ENCODE results near the gene PPP1R1A.

GRCh38 chr12:54634795-54635194 lies 46.3 kb upstream of the PPP1R1A start, which contains the start of gene LACRT:
- TF ChIP-seq, protein P1, sequence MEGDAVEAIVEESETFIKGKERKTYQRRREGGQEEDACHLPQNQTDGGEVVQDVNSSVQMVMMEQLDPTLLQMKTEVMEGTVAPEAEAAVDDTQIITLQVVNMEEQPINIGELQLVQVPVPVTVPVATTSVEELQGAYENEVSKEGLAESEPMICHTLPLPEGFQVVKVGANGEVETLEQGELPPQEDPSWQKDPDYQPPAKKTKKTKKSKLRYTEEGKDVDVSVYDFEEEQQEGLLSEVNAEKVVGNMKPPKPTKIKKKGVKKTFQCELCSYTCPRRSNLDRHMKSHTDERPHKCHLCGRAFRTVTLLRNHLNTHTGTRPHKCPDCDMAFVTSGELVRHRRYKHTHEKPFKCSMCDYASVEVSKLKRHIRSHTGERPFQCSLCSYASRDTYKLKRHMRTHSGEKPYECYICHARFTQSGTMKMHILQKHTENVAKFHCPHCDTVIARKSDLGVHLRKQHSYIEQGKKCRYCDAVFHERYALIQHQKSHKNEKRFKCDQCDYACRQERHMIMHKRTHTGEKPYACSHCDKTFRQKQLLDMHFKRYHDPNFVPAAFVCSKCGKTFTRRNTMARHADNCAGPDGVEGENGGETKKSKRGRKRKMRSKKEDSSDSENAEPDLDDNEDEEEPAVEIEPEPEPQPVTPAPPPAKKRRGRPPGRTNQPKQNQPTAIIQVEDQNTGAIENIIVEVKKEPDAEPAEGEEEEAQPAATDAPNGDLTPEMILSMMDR (conservative IDR thresholded peaks at IDR 0.05; ENCODE audit: low read depth in 2 of 2), result no peak
- TF ChIP-seq EZH2 (IDR thresholded peaks at IDR 0.05; ENCODE audit: low read depth, unreplicated experiment) (no peak), ZNF331 (CRISPR knock-in tag; IDR thresholded peaks at IDR 0.05; ENCODE audit: low read depth) (no peak), CREB1 (CRISPR knock-in tag; IDR thresholded peaks at IDR 0.05; ENCODE audit: low read depth) (no peak), EZH2phosphoT487 (IDR thresholded peaks at IDR 0.05; ENCODE audit: unreplicated experiment) (no peak), POLR2AphosphoS5 (IDR thresholded peaks at IDR 0.05; ENCODE audit: low read depth) (no peak), NANOG (IDR thresholded peaks at IDR 0.05; ENCODE audit: borderline replicate concordance) (no peak), STAT1 (IDR thresholded peaks at IDR 0.05; ENCODE audit: unreplicated experiment) (no peak), JUNB (IDR thresholded peaks at IDR 0.05; ENCODE audit: unreplicated experiment) (no peak), ZNF114 (CRISPR knock-in tag; IDR thresholded peaks at IDR 0.05) (no peak)
- TF ChIP-seq, protein P2, sequence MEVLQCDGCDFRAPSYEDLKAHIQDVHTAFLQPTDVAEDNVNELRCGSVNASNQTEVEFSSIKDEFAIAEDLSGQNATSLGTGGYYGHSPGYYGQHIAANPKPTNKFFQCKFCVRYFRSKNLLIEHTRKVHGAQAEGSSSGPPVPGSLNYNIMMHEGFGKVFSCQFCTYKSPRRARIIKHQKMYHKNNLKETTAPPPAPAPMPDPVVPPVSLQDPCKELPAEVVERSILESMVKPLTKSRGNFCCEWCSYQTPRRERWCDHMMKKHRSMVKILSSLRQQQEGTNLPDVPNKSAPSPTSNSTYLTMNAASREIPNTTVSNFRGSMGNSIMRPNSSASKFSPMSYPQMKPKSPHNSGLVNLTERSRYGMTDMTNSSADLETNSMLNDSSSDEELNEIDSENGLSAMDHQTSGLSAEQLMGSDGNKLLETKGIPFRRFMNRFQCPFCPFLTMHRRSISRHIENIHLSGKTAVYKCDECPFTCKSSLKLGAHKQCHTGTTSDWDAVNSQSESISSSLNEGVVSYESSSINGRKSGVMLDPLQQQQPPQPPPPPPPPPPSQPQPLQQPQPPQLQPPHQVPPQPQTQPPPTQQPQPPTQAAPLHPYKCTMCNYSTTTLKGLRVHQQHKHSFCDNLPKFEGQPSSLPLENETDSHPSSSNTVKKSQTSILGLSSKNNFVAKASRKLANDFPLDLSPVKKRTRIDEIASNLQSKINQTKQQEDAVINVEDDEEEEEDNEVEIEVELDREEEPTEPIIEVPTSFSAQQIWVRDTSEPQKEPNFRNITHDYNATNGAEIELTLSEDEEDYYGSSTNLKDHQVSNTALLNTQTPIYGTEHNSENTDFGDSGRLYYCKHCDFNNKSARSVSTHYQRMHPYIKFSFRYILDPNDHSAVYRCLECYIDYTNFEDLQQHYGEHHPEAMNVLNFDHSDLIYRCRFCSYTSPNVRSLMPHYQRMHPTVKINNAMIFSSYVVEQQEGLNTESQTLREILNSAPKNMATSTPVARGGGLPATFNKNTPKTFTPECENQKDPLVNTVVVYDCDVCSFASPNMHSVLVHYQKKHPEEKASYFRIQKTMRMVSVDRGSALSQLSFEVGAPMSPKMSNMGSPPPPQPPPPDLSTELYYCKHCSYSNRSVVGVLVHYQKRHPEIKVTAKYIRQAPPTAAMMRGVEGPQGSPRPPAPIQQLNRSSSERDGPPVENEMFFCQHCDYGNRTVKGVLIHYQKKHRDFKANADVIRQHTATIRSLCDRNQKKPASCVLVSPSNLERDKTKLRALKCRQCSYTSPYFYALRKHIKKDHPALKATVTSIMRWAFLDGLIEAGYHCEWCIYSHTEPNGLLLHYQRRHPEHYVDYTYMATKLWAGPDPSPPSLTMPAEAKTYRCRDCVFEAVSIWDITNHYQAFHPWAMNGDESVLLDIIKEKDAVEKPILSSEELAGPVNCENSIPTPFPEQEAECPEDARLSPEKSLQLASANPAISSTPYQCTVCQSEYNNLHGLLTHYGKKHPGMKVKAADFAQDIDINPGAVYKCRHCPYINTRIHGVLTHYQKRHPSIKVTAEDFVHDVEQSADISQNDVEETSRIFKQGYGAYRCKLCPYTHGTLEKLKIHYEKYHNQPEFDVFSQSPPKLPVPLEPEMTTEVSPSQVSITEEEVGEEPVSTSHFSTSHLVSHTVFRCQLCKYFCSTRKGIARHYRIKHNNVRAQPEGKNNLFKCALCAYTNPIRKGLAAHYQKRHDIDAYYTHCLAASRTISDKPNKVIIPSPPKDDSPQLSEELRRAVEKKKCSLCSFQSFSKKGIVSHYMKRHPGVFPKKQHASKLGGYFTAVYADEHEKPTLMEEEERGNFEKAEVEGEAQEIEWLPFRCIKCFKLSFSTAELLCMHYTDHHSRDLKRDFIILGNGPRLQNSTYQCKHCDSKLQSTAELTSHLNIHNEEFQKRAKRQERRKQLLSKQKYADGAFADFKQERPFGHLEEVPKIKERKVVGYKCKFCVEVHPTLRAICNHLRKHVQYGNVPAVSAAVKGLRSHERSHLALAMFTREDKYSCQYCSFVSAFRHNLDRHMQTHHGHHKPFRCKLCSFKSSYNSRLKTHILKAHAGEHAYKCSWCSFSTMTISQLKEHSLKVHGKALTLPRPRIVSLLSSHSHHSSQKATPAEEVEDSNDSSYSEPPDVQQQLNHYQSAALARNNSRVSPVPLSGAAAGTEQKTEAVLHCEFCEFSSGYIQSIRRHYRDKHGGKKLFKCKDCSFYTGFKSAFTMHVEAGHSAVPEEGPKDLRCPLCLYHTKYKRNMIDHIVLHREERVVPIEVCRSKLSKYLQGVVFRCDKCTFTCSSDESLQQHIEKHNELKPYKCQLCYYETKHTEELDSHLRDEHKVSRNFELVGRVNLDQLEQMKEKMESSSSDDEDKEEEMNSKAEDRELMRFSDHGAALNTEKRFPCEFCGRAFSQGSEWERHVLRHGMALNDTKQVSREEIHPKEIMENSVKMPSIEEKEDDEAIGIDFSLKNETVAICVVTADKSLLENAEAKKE (CRISPR knock-in tag; IDR thresholded peaks at IDR 0.05), result no peak
- TF ChIP-seq, protein P3, sequence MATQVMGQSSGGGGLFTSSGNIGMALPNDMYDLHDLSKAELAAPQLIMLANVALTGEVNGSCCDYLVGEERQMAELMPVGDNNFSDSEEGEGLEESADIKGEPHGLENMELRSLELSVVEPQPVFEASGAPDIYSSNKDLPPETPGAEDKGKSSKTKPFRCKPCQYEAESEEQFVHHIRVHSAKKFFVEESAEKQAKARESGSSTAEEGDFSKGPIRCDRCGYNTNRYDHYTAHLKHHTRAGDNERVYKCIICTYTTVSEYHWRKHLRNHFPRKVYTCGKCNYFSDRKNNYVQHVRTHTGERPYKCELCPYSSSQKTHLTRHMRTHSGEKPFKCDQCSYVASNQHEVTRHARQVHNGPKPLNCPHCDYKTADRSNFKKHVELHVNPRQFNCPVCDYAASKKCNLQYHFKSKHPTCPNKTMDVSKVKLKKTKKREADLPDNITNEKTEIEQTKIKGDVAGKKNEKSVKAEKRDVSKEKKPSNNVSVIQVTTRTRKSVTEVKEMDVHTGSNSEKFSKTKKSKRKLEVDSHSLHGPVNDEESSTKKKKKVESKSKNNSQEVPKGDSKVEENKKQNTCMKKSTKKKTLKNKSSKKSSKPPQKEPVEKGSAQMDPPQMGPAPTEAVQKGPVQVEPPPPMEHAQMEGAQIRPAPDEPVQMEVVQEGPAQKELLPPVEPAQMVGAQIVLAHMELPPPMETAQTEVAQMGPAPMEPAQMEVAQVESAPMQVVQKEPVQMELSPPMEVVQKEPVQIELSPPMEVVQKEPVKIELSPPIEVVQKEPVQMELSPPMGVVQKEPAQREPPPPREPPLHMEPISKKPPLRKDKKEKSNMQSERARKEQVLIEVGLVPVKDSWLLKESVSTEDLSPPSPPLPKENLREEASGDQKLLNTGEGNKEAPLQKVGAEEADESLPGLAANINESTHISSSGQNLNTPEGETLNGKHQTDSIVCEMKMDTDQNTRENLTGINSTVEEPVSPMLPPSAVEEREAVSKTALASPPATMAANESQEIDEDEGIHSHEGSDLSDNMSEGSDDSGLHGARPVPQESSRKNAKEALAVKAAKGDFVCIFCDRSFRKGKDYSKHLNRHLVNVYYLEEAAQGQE (IDR thresholded peaks at IDR 0.05; ENCODE audit: unreplicated experiment), result no peak
- TF ChIP-seq, protein P4, sequence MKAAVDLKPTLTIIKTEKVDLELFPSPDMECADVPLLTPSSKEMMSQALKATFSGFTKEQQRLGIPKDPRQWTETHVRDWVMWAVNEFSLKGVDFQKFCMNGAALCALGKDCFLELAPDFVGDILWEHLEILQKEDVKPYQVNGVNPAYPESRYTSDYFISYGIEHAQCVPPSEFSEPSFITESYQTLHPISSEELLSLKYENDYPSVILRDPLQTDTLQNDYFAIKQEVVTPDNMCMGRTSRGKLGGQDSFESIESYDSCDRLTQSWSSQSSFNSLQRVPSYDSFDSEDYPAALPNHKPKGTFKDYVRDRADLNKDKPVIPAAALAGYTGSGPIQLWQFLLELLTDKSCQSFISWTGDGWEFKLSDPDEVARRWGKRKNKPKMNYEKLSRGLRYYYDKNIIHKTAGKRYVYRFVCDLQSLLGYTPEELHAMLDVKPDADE (IDR thresholded peaks at IDR 0.05), result no peak
